ENCODE results near the gene HERC4.

The HERC4 gene

DNA sequence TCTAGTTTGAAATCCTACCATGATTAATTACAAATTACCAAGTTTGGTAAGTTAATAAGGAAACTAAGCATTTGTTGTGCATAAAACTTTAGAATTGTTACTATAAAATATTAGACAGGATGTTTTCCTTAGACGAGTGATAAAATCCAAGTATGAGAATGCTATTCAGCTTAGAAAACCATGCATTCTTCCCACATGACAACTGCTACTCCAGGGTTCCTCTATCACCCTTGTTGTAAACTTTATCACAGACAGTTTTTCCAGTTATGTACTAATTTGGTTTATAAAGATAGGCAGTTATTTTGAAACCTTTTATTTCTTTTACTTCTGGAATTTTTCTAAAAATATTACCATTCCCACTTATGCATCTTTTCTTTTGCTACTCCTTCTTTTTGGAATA lies 138.7 kb downstream of the HERC4 start:
- no peak for TF ChIP-seq POLR2AphosphoS5 (IDR thresholded peaks at IDR 0.05; ENCODE audit: low read depth, low read length)
- TF ChIP-seq TAF1 (IDR thresholded peaks at IDR 0.05; ENCODE audit: borderline replicate concordance, insufficient read depth, low read length): no peak
- TF ChIP-seq FOXP2 (optimal IDR thresholded peaks at IDR 0.05; ENCODE audit: borderline replicate concordance, extremely low read depth, extremely low read length, insufficient read depth): no peak
- TF ChIP-seq, protein P1, sequence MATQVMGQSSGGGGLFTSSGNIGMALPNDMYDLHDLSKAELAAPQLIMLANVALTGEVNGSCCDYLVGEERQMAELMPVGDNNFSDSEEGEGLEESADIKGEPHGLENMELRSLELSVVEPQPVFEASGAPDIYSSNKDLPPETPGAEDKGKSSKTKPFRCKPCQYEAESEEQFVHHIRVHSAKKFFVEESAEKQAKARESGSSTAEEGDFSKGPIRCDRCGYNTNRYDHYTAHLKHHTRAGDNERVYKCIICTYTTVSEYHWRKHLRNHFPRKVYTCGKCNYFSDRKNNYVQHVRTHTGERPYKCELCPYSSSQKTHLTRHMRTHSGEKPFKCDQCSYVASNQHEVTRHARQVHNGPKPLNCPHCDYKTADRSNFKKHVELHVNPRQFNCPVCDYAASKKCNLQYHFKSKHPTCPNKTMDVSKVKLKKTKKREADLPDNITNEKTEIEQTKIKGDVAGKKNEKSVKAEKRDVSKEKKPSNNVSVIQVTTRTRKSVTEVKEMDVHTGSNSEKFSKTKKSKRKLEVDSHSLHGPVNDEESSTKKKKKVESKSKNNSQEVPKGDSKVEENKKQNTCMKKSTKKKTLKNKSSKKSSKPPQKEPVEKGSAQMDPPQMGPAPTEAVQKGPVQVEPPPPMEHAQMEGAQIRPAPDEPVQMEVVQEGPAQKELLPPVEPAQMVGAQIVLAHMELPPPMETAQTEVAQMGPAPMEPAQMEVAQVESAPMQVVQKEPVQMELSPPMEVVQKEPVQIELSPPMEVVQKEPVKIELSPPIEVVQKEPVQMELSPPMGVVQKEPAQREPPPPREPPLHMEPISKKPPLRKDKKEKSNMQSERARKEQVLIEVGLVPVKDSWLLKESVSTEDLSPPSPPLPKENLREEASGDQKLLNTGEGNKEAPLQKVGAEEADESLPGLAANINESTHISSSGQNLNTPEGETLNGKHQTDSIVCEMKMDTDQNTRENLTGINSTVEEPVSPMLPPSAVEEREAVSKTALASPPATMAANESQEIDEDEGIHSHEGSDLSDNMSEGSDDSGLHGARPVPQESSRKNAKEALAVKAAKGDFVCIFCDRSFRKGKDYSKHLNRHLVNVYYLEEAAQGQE (IDR thresholded peaks at IDR 0.05; ENCODE audit: insufficient read depth in 1 of 2, low read depth in 2 of 2, low read length in 2 of 2): no peak
- TF ChIP-seq SIN3A (IDR thresholded peaks at IDR 0.05; ENCODE audit: borderline replicate concordance, insufficient read depth, low read length): no peak

DNA sequence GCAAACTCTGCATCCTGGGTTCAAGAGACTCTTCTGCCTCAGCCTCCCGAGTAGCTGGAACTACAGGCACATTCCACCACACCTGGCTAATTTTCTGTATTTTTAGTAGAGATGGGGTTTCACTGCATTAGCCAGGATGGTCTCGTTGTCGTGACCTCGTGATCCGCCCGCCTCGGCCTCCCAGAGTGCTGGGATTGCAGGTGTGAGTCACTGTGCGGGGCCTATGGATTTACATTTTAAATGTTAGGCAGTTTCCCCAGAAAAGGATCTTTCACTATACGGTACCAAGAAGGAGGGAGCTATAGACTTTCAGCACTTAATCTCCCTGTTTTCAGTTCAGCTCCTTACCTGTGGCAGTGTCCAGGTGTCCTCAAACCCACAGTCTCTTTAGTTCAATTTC lies 139.9 kb downstream of the HERC4 start:
- TF ChIP-seq POLR2AphosphoS5 (IDR thresholded peaks at IDR 0.05; ENCODE audit: low read depth, low read length) (no peak), TAF1 (IDR thresholded peaks at IDR 0.05; ENCODE audit: borderline replicate concordance, insufficient read depth, low read length) (no peak), SIN3A (IDR thresholded peaks at IDR 0.05; ENCODE audit: borderline replicate concordance, insufficient read depth, low read length) (no peak), FOXP2 (optimal IDR thresholded peaks at IDR 0.05; ENCODE audit: borderline replicate concordance, extremely low read depth, extremely low read length, insufficient read depth) (no peak)
- TF ChIP-seq, protein P1 (IDR thresholded peaks at IDR 0.05; ENCODE audit: insufficient read depth in 1 of 2, low read depth in 2 of 2, low read length in 2 of 2): no peak

DNA sequence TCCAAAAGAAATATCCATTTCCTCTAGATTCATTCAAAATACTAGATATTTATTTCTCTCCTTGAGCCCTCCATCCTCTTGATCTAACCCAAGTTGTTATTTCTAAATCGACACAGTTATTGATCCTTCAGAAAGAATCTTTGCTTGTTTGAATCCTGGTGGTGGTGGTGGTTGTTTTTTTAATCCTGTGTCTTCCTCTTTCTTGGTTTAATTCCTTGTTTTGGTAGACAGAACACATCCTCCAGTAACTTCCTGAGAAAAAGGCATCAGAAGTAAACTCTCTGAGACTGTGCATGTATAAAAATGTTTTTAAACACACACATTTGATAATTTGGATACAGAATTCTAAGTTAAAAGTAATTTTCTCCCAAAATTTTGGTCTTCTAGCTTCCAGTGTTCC lies 140.7 kb downstream of the HERC4 start:
- TF ChIP-seq SIN3A (IDR thresholded peaks at IDR 0.05; ENCODE audit: borderline replicate concordance, insufficient read depth, low read length) (no peak), TAF1 (IDR thresholded peaks at IDR 0.05; ENCODE audit: borderline replicate concordance, insufficient read depth, low read length) (no peak), POLR2AphosphoS5 (IDR thresholded peaks at IDR 0.05; ENCODE audit: low read depth, low read length) (no peak), FOXP2 (optimal IDR thresholded peaks at IDR 0.05; ENCODE audit: borderline replicate concordance, extremely low read depth, extremely low read length, insufficient read depth) (no peak)
- TF ChIP-seq, protein P1 (IDR thresholded peaks at IDR 0.05; ENCODE audit: insufficient read depth in 1 of 2, low read depth in 2 of 2, low read length in 2 of 2): no peak

DNA sequence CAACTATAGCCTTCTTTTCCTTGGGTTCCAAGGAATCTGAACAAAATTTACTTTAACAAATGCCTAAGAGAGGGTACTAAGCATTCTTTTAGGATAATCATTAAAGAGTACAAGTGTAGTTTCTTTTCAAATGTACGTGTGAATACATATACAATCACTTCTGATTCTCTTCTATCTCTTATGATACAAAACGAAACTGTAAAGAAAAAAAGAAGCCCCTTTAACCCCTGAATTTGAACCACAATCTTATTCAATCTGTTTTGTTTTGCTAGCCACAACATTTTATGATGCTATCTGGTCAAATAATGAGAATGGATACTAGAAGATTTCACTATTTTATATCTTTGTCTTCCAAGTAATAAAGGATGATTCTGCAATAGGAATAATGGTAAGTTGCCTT lies 141.9 kb downstream of the HERC4 start:
- TF ChIP-seq POLR2AphosphoS5 (IDR thresholded peaks at IDR 0.05; ENCODE audit: low read depth, low read length): no peak
- TF ChIP-seq SIN3A (IDR thresholded peaks at IDR 0.05; ENCODE audit: borderline replicate concordance, insufficient read depth, low read length): no peak
- TF ChIP-seq FOXP2 (optimal IDR thresholded peaks at IDR 0.05; ENCODE audit: borderline replicate concordance, extremely low read depth, extremely low read length, insufficient read depth): no peak
- TF ChIP-seq, protein P1 (IDR thresholded peaks at IDR 0.05; ENCODE audit: insufficient read depth in 1 of 2, low read depth in 2 of 2, low read length in 2 of 2): no peak
- TF ChIP-seq TAF1 (IDR thresholded peaks at IDR 0.05; ENCODE audit: borderline replicate concordance, insufficient read depth, low read length): no peak

DNA sequence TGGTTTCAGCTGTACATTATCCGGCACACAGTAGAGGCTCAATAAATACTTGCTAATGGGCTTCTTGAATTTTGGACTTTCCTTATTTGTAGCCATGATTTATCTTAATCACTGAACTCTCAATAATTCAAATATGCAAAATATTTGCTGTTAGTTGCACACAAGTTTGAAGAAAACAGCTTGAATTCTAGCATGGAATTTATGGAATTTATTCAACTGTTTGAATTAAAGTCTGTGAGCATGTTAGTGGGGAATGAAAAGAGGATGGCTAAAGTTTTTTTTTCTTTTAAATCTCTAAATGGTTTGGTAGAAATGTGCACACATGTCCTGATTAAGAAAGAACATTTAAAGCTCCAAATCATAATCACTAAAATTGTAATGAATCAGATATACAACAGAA lies 148.1 kb downstream of the HERC4 start:
- no peak for TF ChIP-seq POLR2AphosphoS5 (IDR thresholded peaks at IDR 0.05; ENCODE audit: low read depth, low read length)
- no peak for TF ChIP-seq FOXP2 (optimal IDR thresholded peaks at IDR 0.05; ENCODE audit: borderline replicate concordance, extremely low read depth, extremely low read length, insufficient read depth)
- TF ChIP-seq SIN3A (IDR thresholded peaks at IDR 0.05; ENCODE audit: borderline replicate concordance, insufficient read depth, low read length): no peak
- no peak for TF ChIP-seq TAF1 (IDR thresholded peaks at IDR 0.05; ENCODE audit: borderline replicate concordance, insufficient read depth, low read length)
- TF ChIP-seq, protein P1 (IDR thresholded peaks at IDR 0.05; ENCODE audit: insufficient read depth in 1 of 2, low read depth in 2 of 2, low read length in 2 of 2): no peak
